GM23248 (cell line): ENCODE results near the gene MIA3.

Source experiments
- EZH2 ChIP-seq: fragments of 200-600 bp; sonication (generic); IDR thresholded peaks from 2 replicates; pipeline ENCODE4 v1.6.1; 2018; ENCODE audit warnings: antibody characterized with exemption, mild to moderate bottlenecking; ENCODE audit not compliant: insufficient read depth, poor library complexity, severe bottlenecking
- EZH2phosphoT487 ChIP-seq: fragments of 200-600 bp; sonication (generic); IDR thresholded peaks from 2 replicates; pipeline ENCODE4 v1.6.1; 2018; ENCODE audit warnings: antibody characterized with exemption, moderate library complexity, mild to moderate bottlenecking, low read depth; ENCODE audit not compliant: insufficient read depth

DNA sequence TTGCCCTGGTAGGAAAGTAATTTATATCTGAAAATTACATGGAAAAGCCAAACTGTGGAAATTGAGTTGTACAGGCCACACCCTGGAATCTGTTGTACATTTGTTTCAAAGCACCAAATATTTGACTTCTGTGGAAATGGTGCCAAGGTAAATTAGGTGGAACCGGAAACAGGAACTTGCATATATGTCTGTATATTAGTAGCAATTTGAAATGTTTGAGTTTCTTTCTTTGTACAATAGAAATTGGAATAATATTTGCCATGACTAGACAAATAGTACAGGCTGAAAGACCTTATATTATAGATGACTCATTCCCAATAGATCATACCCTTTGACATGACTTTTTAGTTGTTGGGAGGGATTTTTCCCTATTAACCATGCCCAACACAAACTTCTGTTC is 17.6 kb upstream of the MIA3 start:
- TF ChIP-seq EZH2 (no peak), EZH2phosphoT487 (no peak)
